SU-DHL-6 (cell line): ENCODE measurements around the gene OGT.
A peak's percentile ranks its signal among the peaks of the same experiment; 100 is the strongest.

ENCODE experiments used
- H2AFZ ChIP-seq: fragments of 200-600 bp; sonication (generic); 2 replicates; pipeline ENCODE4 v1.6.1; 2014; ENCODE audit warnings: low read depth, mild to moderate bottlenecking, moderate library complexity, mixed read lengths, antibody characterized with exemption, low read length; ENCODE audit not compliant: severe bottlenecking
- H3F3A ChIP-seq: fragments of 200-600 bp; shearing (Covaris generic); 2 replicates; pipeline ENCODE4 v1.6.0; 2016; ENCODE audit warnings: antibody characterized with exemption, mild to moderate bottlenecking; ENCODE audit not compliant: insufficient read depth
- H3K27ac ChIP-seq: fragments of 200-600 bp; sonication (generic); 2 replicates; pipeline ENCODE4 v1.5.1; 2016; ENCODE audit warnings: low read depth, mild to moderate bottlenecking, low read length, moderate library complexity, mixed read lengths
- H3K27me3 ChIP-seq: fragments of 200-600 bp; sonication (generic), shearing (Covaris generic); 2 replicates; pipeline ENCODE4 v1.6.0; 2014; ENCODE audit warnings: mild to moderate bottlenecking, low read length
- H3K36me3 ChIP-seq: fragments of 200-600 bp; sonication (generic); 2 replicates; pipeline ENCODE4 v1.6.1; 2014; ENCODE audit warnings: mild to moderate bottlenecking, low read length, mixed read lengths
- H3K4me2 ChIP-seq: fragments of 300-600, 200-600 bp; shearing (Covaris generic), sonication (generic); 2 replicates; pipeline ENCODE4 v1.6.0; 2014; ENCODE audit warnings: low read length, low read depth, mild to moderate bottlenecking; ENCODE audit not compliant: poor library complexity, severe bottlenecking
- H3K4me3 ChIP-seq: fragments of 200-600 bp; sonication (generic); 2 replicates; pipeline ENCODE4 v1.5.1; 2014; ENCODE audit warnings: antibody characterized with exemption, low read length, mild to moderate bottlenecking, mixed read lengths; ENCODE audit not compliant: insufficient read depth, poor library complexity, severe bottlenecking
- H3K79me2 ChIP-seq: fragments of 200-600 bp; sonication (generic); 2 replicates; pipeline ENCODE4 v1.6.1; 2014; ENCODE audit warnings: mild to moderate bottlenecking, low read length, moderate library complexity; ENCODE audit not compliant: insufficient read depth
- H3K9ac ChIP-seq: fragments of 200-600 bp; sonication (generic); 2 replicates; pipeline ENCODE4 v1.7.0; 2014; ENCODE audit warnings: mild to moderate bottlenecking, low read length
- H3K9me2 ChIP-seq: fragments of 200-600 bp; sonication (generic); replicated peaks from 2 replicates; pipeline ENCODE4 v1.6.1; 2014; ENCODE audit warnings: low read length; ENCODE audit not compliant: insufficient read depth
- H3K9me3 ChIP-seq: fragments of 200-600 bp; sonication (generic); 2 replicates; pipeline ENCODE4 v1.6.1; 2014; ENCODE audit warnings: low read length, mixed read lengths; ENCODE audit not compliant: insufficient read depth
- H4K20me1 ChIP-seq: fragments of 200-600 bp; sonication (generic); 2 replicates; pipeline ENCODE4 v1.6.1; 2014; ENCODE audit warnings: low read depth, mild to moderate bottlenecking, antibody characterized with exemption, low read length, moderate library complexity, mixed read lengths
- CTCF ChIP-seq: fragments of 200-600 bp; sonication (generic); IDR thresholded peaks from one replicate; pipeline ENCODE4 v1.5.1; 2017; ENCODE audit warnings: antibody characterized with exemption, mild to moderate bottlenecking, low read length, moderate library complexity; ENCODE audit not compliant: insufficient read depth, poor library complexity, severe bottlenecking
- EZH2phosphoT487 ChIP-seq: fragments of 200-600 bp; sonication (generic), shearing (Covaris generic); conservative IDR thresholded peaks from 2 replicates; pipeline ENCODE4 v1.6.1; 2018; ENCODE audit warnings: mild to moderate bottlenecking, antibody characterized with exemption, low read length, moderate library complexity, mixed read lengths

Gene OGT

GRCh38 chrX:71532078-71532752 is 689 bp upstream of the OGT start:
- H2AFZ ChIP-seq = peak overlapping the region; percentile 62
- no peaks in the 10 kb centered on the region for H3F3A ChIP-seq
- peak overlapping the region; percentile 96 for H3K9ac ChIP-seq
- TF ChIP-seq CTCF (no peak), EZH2phosphoT487 (no peak)
- H3K79me2 ChIP-seq = peaks cover 43% of the 10 kb centered on the region
- peak overlapping the region; percentile 90 for H3K4me2 ChIP-seq
- H3K4me3 ChIP-seq = peak overlapping the region; percentile 55
- H3K36me3 ChIP-seq = peaks cover 4% of the 10 kb centered on the region; the same call in 1 of the 2 replicates
- H3K27me3 ChIP-seq = no peaks in the 10 kb centered on the region
- peaks cover 17% of the 10 kb centered on the region for H4K20me1 ChIP-seq
- H3K9me2 ChIP-seq = no peaks in the 10 kb centered on the region
- H3K9me3 ChIP-seq = no peaks in the 10 kb centered on the region
- H3K27ac ChIP-seq = peak overlapping the region; percentile 68

- TF ChIP-seq CTCF = no peak
- TF ChIP-seq EZH2phosphoT487 = no peak
- no peaks in the 10 kb centered on the region for H3K27me3 ChIP-seq
- peaks cover 20% of the 10 kb centered on the region for H4K20me1 ChIP-seq
- peak overlapping the region; percentile 81 for H3K27ac ChIP-seq
- H3K4me2 ChIP-seq = peak overlapping the region; percentile 97
- peak overlapping the region; percentile 70 for H3K4me3 ChIP-seq
- H3K9me2 ChIP-seq = no peaks in the 10 kb centered on the region
- H3F3A ChIP-seq = peaks cover 4% of the 10 kb centered on the region; the same call in 1 of the 2 replicates
- H2AFZ ChIP-seq = no peak overlapping the region
- peaks cover 56% of the 10 kb centered on the region for H3K79me2 ChIP-seq
- peaks cover 12% of the 10 kb centered on the region; the same call in 1 of the 2 replicates for H3K36me3 ChIP-seq
- H3K9ac ChIP-seq = peak overlapping the region; percentile 96
- no peaks in the 10 kb centered on the region for H3K9me3 ChIP-seq
Measured at GRCh38 chrX:71533516-71533850, 579 bp downstream of the OGT start.

- Histone ChIP-seq H3K27ac (peak overlapping the region; percentile 81), H3F3A (peaks cover 5% of the 10 kb centered on the region; the same call in 1 of the 2 replicates), H3K9ac (peak overlapping the region; percentile 96), H3K9me2 (no peaks in the 10 kb centered on the region), H3K27me3 (no peaks in the 10 kb centered on the region), H2AFZ (no peak overlapping the region), H3K36me3 (peaks cover 14% of the 10 kb centered on the region; the same call in 1 of the 2 replicates), H3K4me3 (peak overlapping the region; percentile 70), H3K4me2 (peak overlapping the region; percentile 97), H3K79me2 (peaks cover 61% of the 10 kb centered on the region), H4K20me1 (peaks cover 20% of the 10 kb centered on the region), H3K9me3 (no peaks in the 10 kb centered on the region)
- TF ChIP-seq CTCF = no peak
- TF ChIP-seq EZH2phosphoT487 = no peak
Measured at GRCh38 chrX:71533851-71534561, 1.1 kb downstream of the OGT start.
